ENCODE data around the gene EIF4G2. TPM values are rescaled to one million over a fixed set of nuclear protein-coding genes. Genes with fewer than 3 reads are reported as not detected.

Gene EIF4G2
- total and polyA plus RNA-seq, 2 of the 8 experiments (the other 6 are each of a cell fraction or from before 2014, with no cell fraction given), result 438 to 964 TPM

- H2BK12ac ChIP-seq (ENCODE audit: low read depth, low read length), result no peak overlapping the region
- H2AFZ ChIP-seq (ENCODE audit: low read length), result no peak overlapping the region
- H3K14ac ChIP-seq (ENCODE audit: insufficient read length), result no peak overlapping the region
- no peak overlapping the region for H2BK120ac ChIP-seq (replicated peaks; ENCODE audit: low read depth, low read length)
- CTCF ChIA-PET (ENCODE audit: partially characterized antibody), result no interaction called here
- no peak overlapping the region for H3K4me2 ChIP-seq (ENCODE audit: insufficient read depth in 1 of 2, low read depth in 2 of 2, low read length in 2 of 2)
- DNase-seq (ENCODE audit: low read depth in 1 of 2, low spot score in 2 of 2) (no peak), FAIRE-seq (no peak)
- POLR2A ChIA-PET (ENCODE audit: partially characterized antibody), result interaction anchor here (1.0 kb wide), 2 partner anchors 17 to 42 kb away, joined by 3 to 5 read pairs; no protein-coding TSS in a partner anchor
- no peaks in the 10 kb centered on the region for H3K79me2 ChIP-seq (ENCODE audit: control insufficient read depth in 1 of 2, insufficient read depth in 2 of 2, low read length in 2 of 2)
- H3K56ac ChIP-seq (replicated peaks; ENCODE audit: insufficient read length, low read depth, low read length), result no peak overlapping the region
- TF ChIP-seq BRCA1 (IDR thresholded peaks at IDR 0.05; ENCODE audit: low read depth, low read length) (no peak), HDAC6 (IDR thresholded peaks at IDR 0.05; ENCODE audit: low read depth, low read length) (no peak), FOSL1 (IDR thresholded peaks at IDR 0.05; ENCODE audit: insufficient read depth, low read depth, low read length) (no peak), RFX5 (IDR thresholded peaks at IDR 0.05; ENCODE audit: borderline replicate concordance, low read depth, low read length) (no peak), KDM1A (IDR thresholded peaks at IDR 0.05; ENCODE audit: borderline replicate concordance, low read length) (no peak), KDM5A (IDR thresholded peaks at IDR 0.05; ENCODE audit: low read length) (no peak), NANOG (IDR thresholded peaks at IDR 0.05; ENCODE audit: insufficient read depth, low read depth, low read length, poor library complexity, severe bottlenecking) (no peak)
- TF ChIP-seq, protein P1, sequence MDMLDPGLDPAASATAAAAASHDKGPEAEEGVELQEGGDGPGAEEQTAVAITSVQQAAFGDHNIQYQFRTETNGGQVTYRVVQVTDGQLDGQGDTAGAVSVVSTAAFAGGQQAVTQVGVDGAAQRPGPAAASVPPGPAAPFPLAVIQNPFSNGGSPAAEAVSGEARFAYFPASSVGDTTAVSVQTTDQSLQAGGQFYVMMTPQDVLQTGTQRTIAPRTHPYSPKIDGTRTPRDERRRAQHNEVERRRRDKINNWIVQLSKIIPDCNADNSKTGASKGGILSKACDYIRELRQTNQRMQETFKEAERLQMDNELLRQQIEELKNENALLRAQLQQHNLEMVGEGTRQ (IDR thresholded peaks at IDR 0.05; ENCODE audit: low read length), result no peak
- H3K9me3 ChIP-seq (ENCODE audit: insufficient read depth in 2 of 2, low read depth in 1 of 2, low read length in 1 of 2), result no peaks in the 10 kb centered on the region
- no peak overlapping the region for H3K27ac ChIP-seq (ENCODE audit: low read depth, low read length)
- H3K36me3 ChIP-seq (ENCODE audit: control insufficient read depth in 2 of 4, insufficient read depth in 4 of 4, low read length in 3 of 4), result peaks cover 15 to 34% (median 20%) of the 10 kb centered on the region in 4 experiments
- H4K91ac ChIP-seq (replicated peaks; ENCODE audit: insufficient read length, low read length), result no peak overlapping the region
- H3K27me3 ChIP-seq (replicated peaks in 1 of 4; ENCODE audit: control insufficient read depth in 3 of 4, extremely low read depth in 1 of 4, insufficient read depth in 3 of 4, low read length in 3 of 4), result no peaks in the 10 kb centered on the region
- H3K18ac ChIP-seq (ENCODE audit: extremely low read depth, low read length), result no peak overlapping the region
- H2BK20ac ChIP-seq (ENCODE audit: low read length), result no peak overlapping the region
- H3K79me1 ChIP-seq (ENCODE audit: low read depth, low read length), result no peaks in the 10 kb centered on the region
- H3K23ac ChIP-seq (ENCODE audit: insufficient read length), result no peak overlapping the region
- no peaks in the 10 kb centered on the region for H3K23me2 ChIP-seq (ENCODE audit: low read depth, low read length)
- H4K8ac ChIP-seq (ENCODE audit: extremely low read depth, insufficient read depth, low read length), result no peak overlapping the region
- WGBS, 2 experiments (ENCODE audit: extremely low coverage in 1 of 2, insufficient coverage in 1 of 2, insufficient read length in 1 of 2, insufficient replicate concordance in 2 of 2, low coverage in 1 of 2, low lambda C conversion rate in 2 of 2, missing lambda C conversion rate in 1 of 2), result 93% methylated on average over 4 of the region's 4 CpGs; no CpG with 5 or more reads in 1 of the 2 experiments
- no peak overlapping the region for H2BK5ac ChIP-seq (ENCODE audit: low read depth, low read length)
- no peak overlapping the region for H3K4me3 ChIP-seq (ENCODE audit: extremely low read depth in 1 of 4, insufficient read depth in 2 of 4, low read depth in 3 of 4, low read length in 4 of 4)
- H3K9ac ChIP-seq (replicated peaks in 1 of 4; ENCODE audit: extremely low read depth in 1 of 4, low read depth in 3 of 4, low read length in 3 of 4), result no peak overlapping the region
- H4K20me1 ChIP-seq (replicated peaks in 1 of 2; ENCODE audit: control insufficient read depth in 1 of 2, insufficient read depth in 2 of 2, low read length in 2 of 2), result peaks cover 0 to 2% of the 10 kb centered on the region in 2 experiments
- H3K4me1 ChIP-seq (replicated peaks in 1 of 4; ENCODE audit: control insufficient read depth in 3 of 4, insufficient read depth in 4 of 4, low read length in 3 of 4), result peaks cover 0 to 6% (median 0%) of the 10 kb centered on the region in 4 experiments; a peak in 1 of 7 replicates
- no peak overlapping the region for H2BK15ac ChIP-seq (ENCODE audit: low read length)
- H4K5ac ChIP-seq (ENCODE audit: insufficient read length, low read depth, low read length), result no peak overlapping the region
- no peak overlapping the region for H2AK5ac ChIP-seq (ENCODE audit: low read depth, low read length)
- no peak overlapping the region for H3K4ac ChIP-seq (replicated peaks; ENCODE audit: insufficient read length, low read depth, low read length)
Observed at GRCh38 chr11:10763766-10764165, 45.0 kb downstream of the EIF4G2 start.

Measured in H1 (cell line).